ENCODE measurements around the gene IFT122.
"Not testable (repeated sequence)": the region's sequence is repeated elsewhere in the genome, so short reads cannot be mapped to it uniquely, and the experiment has no call there.

Gene IFT122

DNA sequence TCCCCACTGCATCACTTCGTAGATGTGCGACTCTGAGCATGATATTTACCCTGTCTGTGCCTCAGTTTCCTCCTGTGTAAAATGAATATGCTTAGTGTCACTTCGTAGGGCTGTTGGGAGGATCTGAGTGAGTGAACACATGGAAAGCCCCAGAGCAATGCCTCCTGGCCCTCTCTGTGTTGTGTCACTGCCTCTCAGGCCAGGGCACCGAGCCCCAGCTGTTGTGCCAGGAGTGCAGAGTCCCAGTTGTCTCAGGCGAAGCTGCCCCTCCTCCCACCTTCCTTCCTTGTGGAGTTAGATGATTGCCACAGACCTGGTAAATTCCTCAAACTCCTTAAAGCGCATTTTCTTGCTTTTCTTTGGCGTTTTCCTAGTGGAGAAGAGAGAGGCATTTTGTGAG lies 37.8 kb upstream of the IFT122 start:
- Histone ChIP-seq H3K36me3 (ENCODE audit: control insufficient read depth, insufficient read depth, low read length) (no peaks in the 10 kb centered on the region), H3K4me3 (ENCODE audit: insufficient read depth, low read depth, low read length) (no peak overlapping the region), H3K9me3 (ENCODE audit: control insufficient read depth, low read length) (no peaks in the 10 kb centered on the region), H3K27me3 (ENCODE audit: control insufficient read depth, insufficient read depth, low read length, poor library complexity, severe bottlenecking) (no peaks in the 10 kb centered on the region), H3K4me1 (ENCODE audit: control insufficient read depth, insufficient read depth, low read length) (peaks cover 9% of the 10 kb centered on the region), H3K27ac (ENCODE audit: insufficient read depth, low read depth, low read length, poor library complexity, severe bottlenecking) (no peak overlapping the region)
- WGBS, 2 experiments: 85 to 95% methylated on average over 6 to 7 of the region's 7 CpGs

- Histone ChIP-seq H3K4me1 (ENCODE audit: control insufficient read depth, insufficient read depth, low read length) (peaks cover 8% of the 10 kb centered on the region), H3K27ac (ENCODE audit: insufficient read depth, low read depth, low read length, poor library complexity, severe bottlenecking) (no peak overlapping the region), H3K36me3 (ENCODE audit: control insufficient read depth, insufficient read depth, low read length) (no peaks in the 10 kb centered on the region), H3K9me3 (ENCODE audit: control insufficient read depth, low read length) (no peaks in the 10 kb centered on the region), H3K27me3 (ENCODE audit: control insufficient read depth, insufficient read depth, low read length, poor library complexity, severe bottlenecking) (no peaks in the 10 kb centered on the region), H3K4me3 (ENCODE audit: insufficient read depth, low read depth, low read length) (no peak overlapping the region)
- WGBS, 2 experiments: 96% methylated on average over 4 of the region's 4 CpGs
These were observed 37.4 kb upstream of the IFT122 start for GRCh38 chr3:129402616-129403015.

- no peaks in the 10 kb centered on the region for H3K36me3 ChIP-seq (ENCODE audit: control insufficient read depth, insufficient read depth, low read length)
- 83 to 86% methylated on average over 7 of the region's 7 CpGs for WGBS, 2 experiments
- H3K4me1 ChIP-seq (ENCODE audit: control insufficient read depth, insufficient read depth, low read length): no peaks in the 10 kb centered on the region
- no peaks in the 10 kb centered on the region for H3K9me3 ChIP-seq (ENCODE audit: control insufficient read depth, low read length)
- no peak overlapping the region for H3K27ac ChIP-seq (ENCODE audit: insufficient read depth, low read depth, low read length, poor library complexity, severe bottlenecking)
- H3K27me3 ChIP-seq (ENCODE audit: control insufficient read depth, insufficient read depth, low read length, poor library complexity, severe bottlenecking): no peaks in the 10 kb centered on the region
- no peak overlapping the region for H3K4me3 ChIP-seq (ENCODE audit: insufficient read depth, low read depth, low read length)
These were observed 36.6 kb upstream of the IFT122 start for GRCh38 chr3:129403450-129403849.

DNA sequence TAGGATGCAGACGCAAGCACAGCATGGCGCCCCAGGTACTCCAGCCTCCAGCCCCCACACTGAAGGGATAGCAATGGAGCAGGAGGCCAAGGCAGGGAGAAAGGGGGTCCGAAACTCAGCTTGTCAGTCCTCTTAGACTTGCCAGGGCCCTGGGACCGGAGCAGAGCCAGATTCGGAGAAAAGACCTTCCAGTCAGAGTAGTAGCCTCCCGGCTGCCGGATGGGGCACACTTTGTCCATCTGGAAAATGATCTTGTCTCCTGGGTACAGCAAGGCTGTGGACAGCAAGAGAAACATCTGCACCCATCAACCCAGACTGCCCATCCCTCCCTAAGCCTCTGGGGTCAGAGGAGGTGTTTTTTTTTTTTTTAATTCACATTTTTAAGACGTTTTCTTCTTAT lies 35.9 kb upstream of the IFT122 start:
- Histone ChIP-seq H3K4me1 (ENCODE audit: control insufficient read depth, insufficient read depth, low read length) (no peaks in the 10 kb centered on the region), H3K27me3 (ENCODE audit: control insufficient read depth, insufficient read depth, low read length, poor library complexity, severe bottlenecking) (no peaks in the 10 kb centered on the region), H3K36me3 (ENCODE audit: control insufficient read depth, insufficient read depth, low read length) (no peaks in the 10 kb centered on the region), H3K27ac (ENCODE audit: insufficient read depth, low read depth, low read length, poor library complexity, severe bottlenecking) (no peak overlapping the region), H3K4me3 (ENCODE audit: insufficient read depth, low read depth, low read length) (no peak overlapping the region), H3K9me3 (ENCODE audit: control insufficient read depth, low read length) (no peaks in the 10 kb centered on the region)
- 88 to 95% methylated on average over 7 of the region's 8 CpGs for WGBS, 2 experiments

- Histone ChIP-seq H3K9me3 (ENCODE audit: control insufficient read depth, low read length) (no peaks in the 10 kb centered on the region), H3K4me3 (ENCODE audit: insufficient read depth, low read depth, low read length) (no peak overlapping the region), H3K27ac (ENCODE audit: insufficient read depth, low read depth, low read length, poor library complexity, severe bottlenecking) (no peak overlapping the region), H3K27me3 (ENCODE audit: control insufficient read depth, insufficient read depth, low read length, poor library complexity, severe bottlenecking) (no peaks in the 10 kb centered on the region), H3K4me1 (ENCODE audit: control insufficient read depth, insufficient read depth, low read length) (no peaks in the 10 kb centered on the region), H3K36me3 (ENCODE audit: control insufficient read depth, insufficient read depth, low read length) (no peaks in the 10 kb centered on the region)
- 89 to 90% methylated on average over 5 of the region's 5 CpGs for WGBS, 2 experiments
These were observed 35.4 kb upstream of the IFT122 start for GRCh38 chr3:129404610-129405009.

- Histone ChIP-seq H3K4me3 (ENCODE audit: insufficient read depth, low read depth, low read length) (no peak overlapping the region), H3K9me3 (ENCODE audit: control insufficient read depth, low read length) (no peaks in the 10 kb centered on the region), H3K27ac (ENCODE audit: insufficient read depth, low read depth, low read length, poor library complexity, severe bottlenecking) (no peak overlapping the region), H3K27me3 (ENCODE audit: control insufficient read depth, insufficient read depth, low read length, poor library complexity, severe bottlenecking) (no peaks in the 10 kb centered on the region), H3K4me1 (ENCODE audit: control insufficient read depth, insufficient read depth, low read length) (no peaks in the 10 kb centered on the region), H3K36me3 (ENCODE audit: control insufficient read depth, insufficient read depth, low read length) (no peaks in the 10 kb centered on the region)
- 96 to 97% methylated on average over 2 of the region's 2 CpGs for WGBS, 2 experiments
These were observed 30.5 kb upstream of the IFT122 start for GRCh38 chr3:129409541-129409940.

DNA sequence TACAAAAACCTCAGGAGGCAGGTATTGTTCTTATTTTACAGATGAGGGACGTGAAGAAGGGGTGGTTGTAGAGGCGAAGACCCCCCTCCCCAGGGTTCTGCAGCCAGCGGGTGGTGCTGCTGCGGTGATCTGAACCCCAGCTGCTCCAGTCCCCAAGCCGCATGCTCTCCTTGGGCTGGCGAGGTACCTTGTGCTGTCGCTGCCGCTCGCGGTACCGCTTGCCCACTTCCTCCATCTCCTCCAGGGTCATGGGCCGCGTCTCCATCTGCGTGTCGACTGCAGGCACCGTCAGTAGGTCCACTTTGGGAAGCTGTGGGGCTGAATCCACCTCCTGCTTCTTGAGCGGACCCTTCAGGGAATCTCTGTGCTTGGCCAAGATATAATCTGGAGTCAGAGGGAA lies 29.1 kb upstream of the IFT122 start:
- Histone ChIP-seq H3K9me3 (ENCODE audit: control insufficient read depth, low read length) (no peaks in the 10 kb centered on the region), H3K4me1 (ENCODE audit: control insufficient read depth, insufficient read depth, low read length) (no peaks in the 10 kb centered on the region), H3K27ac (ENCODE audit: insufficient read depth, low read depth, low read length, poor library complexity, severe bottlenecking) (no peak overlapping the region), H3K36me3 (ENCODE audit: control insufficient read depth, insufficient read depth, low read length) (no peaks in the 10 kb centered on the region), H3K27me3 (ENCODE audit: control insufficient read depth, insufficient read depth, low read length, poor library complexity, severe bottlenecking) (no peaks in the 10 kb centered on the region), H3K4me3 (ENCODE audit: insufficient read depth, low read depth, low read length) (no peak overlapping the region)
- WGBS, 2 experiments: 89 to 91% methylated on average over 17 of the region's 17 CpGs

GRCh38 chr3:129412542-129413198 lies 27.4 kb upstream of the IFT122 start:
- Histone ChIP-seq H3K4me3 (ENCODE audit: insufficient read depth, low read depth, low read length) (no peak overlapping the region), H3K36me3 (ENCODE audit: control insufficient read depth, insufficient read depth, low read length) (no peaks in the 10 kb centered on the region), H3K4me1 (ENCODE audit: control insufficient read depth, insufficient read depth, low read length) (no peaks in the 10 kb centered on the region), H3K9me3 (ENCODE audit: control insufficient read depth, low read length) (no peaks in the 10 kb centered on the region), H3K27ac (ENCODE audit: insufficient read depth, low read depth, low read length, poor library complexity, severe bottlenecking) (no peak overlapping the region), H3K27me3 (ENCODE audit: control insufficient read depth, insufficient read depth, low read length, poor library complexity, severe bottlenecking) (no peaks in the 10 kb centered on the region)
- WGBS, 2 experiments: 88 to 90% methylated on average over 6 of the region's 6 CpGs

DNA sequence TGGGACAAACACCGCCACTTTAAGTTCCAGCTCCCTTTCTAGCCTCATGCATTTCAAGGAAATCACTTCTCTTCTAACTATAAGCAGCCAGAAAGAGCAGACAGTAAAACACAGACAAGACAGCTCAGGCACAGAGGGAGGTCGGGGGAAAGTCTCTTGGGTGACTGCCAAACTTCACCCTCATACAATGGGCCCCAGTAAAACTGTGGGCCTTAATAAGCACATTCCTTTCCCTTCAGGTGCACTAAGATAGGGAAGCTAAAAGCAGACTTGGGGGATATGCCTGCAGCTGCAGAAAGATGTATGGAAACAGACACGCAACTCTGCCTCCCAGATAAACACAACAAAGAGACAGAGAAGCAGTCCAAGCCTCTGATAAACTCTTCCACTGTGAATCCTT lies 26.8 kb upstream of the IFT122 start:
- not testable (repeated sequence) for H3K36me3 ChIP-seq (ENCODE audit: control insufficient read depth, insufficient read depth, low read length); H3K27me3 ChIP-seq (ENCODE audit: control insufficient read depth, insufficient read depth, low read length, poor library complexity, severe bottlenecking); H3K4me3 ChIP-seq (ENCODE audit: insufficient read depth, low read depth, low read length); H3K27ac ChIP-seq (ENCODE audit: insufficient read depth, low read depth, low read length, poor library complexity, severe bottlenecking); H3K4me1 ChIP-seq (ENCODE audit: control insufficient read depth, insufficient read depth, low read length); H3K9me3 ChIP-seq (ENCODE audit: control insufficient read depth, low read length)
- 77 to 86% methylated on average over 3 of the region's 3 CpGs for WGBS, 2 experiments

- Histone ChIP-seq H3K4me1 (ENCODE audit: control insufficient read depth, insufficient read depth, low read length) (no peaks in the 10 kb centered on the region), H3K36me3 (ENCODE audit: control insufficient read depth, insufficient read depth, low read length) (no peaks in the 10 kb centered on the region), H3K27ac (ENCODE audit: insufficient read depth, low read depth, low read length, poor library complexity, severe bottlenecking) (no peak overlapping the region), H3K27me3 (ENCODE audit: control insufficient read depth, insufficient read depth, low read length, poor library complexity, severe bottlenecking) (no peaks in the 10 kb centered on the region), H3K4me3 (ENCODE audit: insufficient read depth, low read depth, low read length) (no peak overlapping the region), H3K9me3 (ENCODE audit: control insufficient read depth, low read length) (no peaks in the 10 kb centered on the region)
- whole genome bisulfite sequencing, 2 experiments: 88 to 93% methylated on average over 4 of the region's 4 CpGs
These were observed 26.1 kb upstream of the IFT122 start for GRCh38 chr3:129413687-129414506.

Measured in ectodermal cell (in vitro differentiated cells).